ENCODE data around the gene MYO18B. TPM values are rescaled to one million over a fixed set of nuclear protein-coding genes. Genes with fewer than 3 reads are reported as not detected.

Gene MYO18B
- total RNA-seq, 2 experiments from 2014 or later, result 0.53 to 0.58 TPM

- DNase-seq (no peak), ATAC-seq (no peak)
- POLR2A ChIA-PET, result no interaction called here
- Mint-ChIP-seq H3K36me3 (ENCODE audit: low read depth) (no peaks in the 10 kb centered on the region), H3K9me3 (ENCODE audit: low read depth) (no peaks in the 10 kb centered on the region), H3K27me3 (peaks cover 16% of the 10 kb centered on the region), H3K4me1 (no peaks in the 10 kb centered on the region), H3K4me3 (no peak overlapping the region), H3K27ac (no peak overlapping the region)
- intact Hi-C loops (cut with DNase I, micrococcal nuclease), result no loop called here
- CTCF ChIA-PET, result no interaction called here
Measured at GRCh38 chr22:25939384-25939783, 197.4 kb downstream of the MYO18B start.

DNA sequence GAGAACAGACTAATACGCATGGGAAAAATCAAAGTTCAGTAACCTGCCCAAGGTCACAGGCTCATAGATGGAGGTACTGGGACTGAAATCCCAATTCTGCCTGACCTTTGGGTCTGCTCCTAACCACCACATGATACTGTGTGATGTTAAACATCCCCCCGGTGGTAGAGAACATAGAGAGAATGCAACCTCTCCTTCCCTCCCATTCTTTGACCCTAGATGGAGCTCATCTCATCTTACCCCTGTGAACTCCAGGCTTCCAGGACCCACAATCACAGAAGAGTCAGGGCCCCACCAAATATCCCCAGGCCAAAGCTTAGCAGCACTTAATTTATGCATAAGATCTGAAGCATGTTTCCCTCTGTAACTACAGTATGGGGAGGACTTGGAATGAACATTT lies 198.5 kb downstream of the MYO18B start:
- Mint-ChIP-seq H3K27me3 (peaks cover 13% of the 10 kb centered on the region), H3K36me3 (ENCODE audit: low read depth) (no peaks in the 10 kb centered on the region), H3K4me3 (no peak overlapping the region), H3K4me1 (no peaks in the 10 kb centered on the region), H3K27ac (no peak overlapping the region), H3K9me3 (ENCODE audit: low read depth) (no peaks in the 10 kb centered on the region)
- intact Hi-C loops (cut with DNase I, micrococcal nuclease), result no loop called here
- no peak for DNase-seq
- ATAC-seq, result no peak
- ChIA-PET POLR2A (no interaction called here), CTCF (no interaction called here)

DNA sequence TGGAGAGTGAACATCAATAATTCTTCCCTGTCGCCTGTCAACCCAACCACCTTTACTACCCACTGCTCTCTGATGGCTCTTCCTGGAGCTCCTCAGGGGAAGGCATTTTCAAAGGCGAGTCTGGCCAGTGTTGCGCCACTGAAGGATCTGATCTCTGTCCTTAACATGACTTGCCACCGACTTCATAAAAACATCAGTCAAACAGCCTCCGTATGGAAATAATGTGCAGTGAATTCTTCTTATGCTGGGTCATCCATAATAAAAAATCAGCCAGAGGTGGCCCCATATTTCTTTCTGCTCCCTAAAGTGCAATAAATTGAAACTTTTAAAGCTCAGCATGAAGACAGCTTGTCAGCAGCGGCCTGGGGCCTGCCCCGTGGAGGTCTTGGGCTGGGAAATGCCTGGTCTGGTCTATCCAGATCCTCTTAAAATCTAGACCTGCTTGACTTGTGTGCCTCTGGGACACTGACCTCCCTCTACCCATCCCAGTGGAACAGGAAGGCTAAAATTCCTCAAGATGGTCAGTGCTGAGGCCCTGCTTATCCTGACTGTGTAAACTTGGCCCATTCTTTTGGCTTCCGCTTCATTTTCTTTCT lies 199.5 kb downstream of the MYO18B start:
- H3K27ac Mint-ChIP-seq, result no peak overlapping the region
- ChIA-PET CTCF (interaction anchor here (0.7 kb wide), 1 partner anchor 264 kb away, joined by 3 read pairs; no protein-coding TSS in a partner anchor), POLR2A (no interaction called here)
- peaks cover 10% of the 10 kb centered on the region for H3K27me3 Mint-ChIP-seq
- no peaks in the 10 kb centered on the region for H3K9me3 Mint-ChIP-seq (ENCODE audit: low read depth)
- no peaks in the 10 kb centered on the region for H3K36me3 Mint-ChIP-seq (ENCODE audit: low read depth)
- DNase-seq (no peak), ATAC-seq (no peak)
- intact Hi-C loops (cut with DNase I, micrococcal nuclease), result no loop called here
- no peak overlapping the region for H3K4me3 Mint-ChIP-seq
- H3K4me1 Mint-ChIP-seq, result no peaks in the 10 kb centered on the region

GRCh38 chr22:25942115-25942855 lies 200.3 kb downstream of the MYO18B start:
- POLR2A ChIA-PET, result no interaction called here
- Mint-ChIP-seq H3K4me3 (no peak overlapping the region), H3K27me3 (peaks cover 10% of the 10 kb centered on the region), H3K4me1 (no peaks in the 10 kb centered on the region), H3K9me3 (ENCODE audit: low read depth) (no peaks in the 10 kb centered on the region), H3K27ac (no peak overlapping the region), H3K36me3 (ENCODE audit: low read depth) (no peaks in the 10 kb centered on the region)
- DNase-seq, result no peak
- no peak for ATAC-seq
- intact Hi-C loops (cut with DNase I, micrococcal nuclease), result no loop called here
- CTCF ChIA-PET, result no interaction called here

GRCh38 chr22:25942856-25943411 lies 200.9 kb downstream of the MYO18B start:
- peaks cover 10% of the 10 kb centered on the region for H3K27me3 Mint-ChIP-seq
- no peaks in the 10 kb centered on the region for H3K4me1 Mint-ChIP-seq
- ATAC-seq (no peak), DNase-seq (no peak)
- H3K9me3 Mint-ChIP-seq (ENCODE audit: low read depth), result no peaks in the 10 kb centered on the region
- H3K36me3 Mint-ChIP-seq (ENCODE audit: low read depth), result no peaks in the 10 kb centered on the region
- H3K27ac Mint-ChIP-seq, result no peak overlapping the region
- ChIA-PET CTCF (interaction anchor here (0.6 kb wide), 1 partner anchor 445 kb away, joined by 3 read pairs; no protein-coding TSS in a partner anchor), POLR2A (no interaction called here)
- H3K4me3 Mint-ChIP-seq, result no peak overlapping the region
- intact Hi-C loops (cut with DNase I, micrococcal nuclease), result no loop called here

- POLR2A ChIA-PET, result interaction anchor here (0.6 kb wide), 1 partner anchor 1821 kb away, joined by 3 read pairs; no protein-coding TSS in a partner anchor
- no peaks in the 10 kb centered on the region for H3K4me1 Mint-ChIP-seq
- ATAC-seq (no peak), DNase-seq (peak; percentile 7)
- H3K9me3 Mint-ChIP-seq (ENCODE audit: low read depth), result no peaks in the 10 kb centered on the region
- H3K36me3 Mint-ChIP-seq (ENCODE audit: low read depth), result no peaks in the 10 kb centered on the region
- intact Hi-C loops (cut with DNase I, micrococcal nuclease), result no loop called here
- CTCF ChIA-PET, result interaction anchor here (0.7 kb wide), 1 partner anchor 409 kb away, joined by 3 read pairs; no protein-coding TSS in a partner anchor
- no peak overlapping the region for H3K4me3 Mint-ChIP-seq
- H3K27me3 Mint-ChIP-seq, result peaks cover 2% of the 10 kb centered on the region
- no peak overlapping the region for H3K27ac Mint-ChIP-seq
Measured at GRCh38 chr22:25950111-25950510, 208.1 kb downstream of the MYO18B start.

GRCh38 chr22:25953276-25953675 lies 211.3 kb downstream of the MYO18B start:
- no peaks in the 10 kb centered on the region for H3K9me3 Mint-ChIP-seq (ENCODE audit: low read depth)
- H3K27me3 Mint-ChIP-seq, result no peaks in the 10 kb centered on the region
- no peak overlapping the region for H3K27ac Mint-ChIP-seq
- DNase-seq (no peak), ATAC-seq (no peak)
- CTCF ChIA-PET, result no interaction called here
- intact Hi-C loops (cut with DNase I, micrococcal nuclease), result no loop called here
- no peak overlapping the region for H3K4me3 Mint-ChIP-seq
- POLR2A ChIA-PET, result no interaction called here
- no peaks in the 10 kb centered on the region for H3K4me1 Mint-ChIP-seq
- H3K36me3 Mint-ChIP-seq (ENCODE audit: low read depth), result no peaks in the 10 kb centered on the region

- POLR2A ChIA-PET, result no interaction called here
- Mint-ChIP-seq H3K4me1 (no peaks in the 10 kb centered on the region), H3K4me3 (no peak overlapping the region), H3K27ac (no peak overlapping the region), H3K9me3 (ENCODE audit: low read depth) (no peaks in the 10 kb centered on the region), H3K27me3 (no peaks in the 10 kb centered on the region), H3K36me3 (ENCODE audit: low read depth) (no peaks in the 10 kb centered on the region)
- no peak for DNase-seq
- no peak for ATAC-seq
- intact Hi-C loops (cut with DNase I, micrococcal nuclease), result no loop called here
- CTCF ChIA-PET, result no interaction called here
Measured at GRCh38 chr22:25953919-25954318, 211.9 kb downstream of the MYO18B start.

DNA sequence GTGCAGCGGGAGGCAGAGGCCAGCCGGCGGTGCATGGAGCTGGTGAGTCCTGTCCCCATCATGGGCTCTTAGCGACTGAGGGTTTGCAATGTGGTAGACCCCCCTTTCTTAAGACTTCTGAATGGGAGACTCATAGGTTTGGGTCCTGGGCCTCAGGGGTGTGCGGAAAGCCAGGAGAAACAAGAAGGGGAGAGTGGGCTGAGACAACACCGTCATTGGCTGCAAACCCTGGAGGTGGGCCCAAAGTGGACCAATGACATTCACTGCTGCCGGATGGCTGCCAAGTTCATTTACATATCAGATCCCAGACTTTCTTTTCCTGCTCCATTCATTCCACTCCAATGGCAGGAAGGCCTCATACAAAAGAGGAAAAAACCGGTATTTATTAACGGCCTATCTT lies 213.3 kb downstream of the MYO18B start:
- H3K36me3 Mint-ChIP-seq (ENCODE audit: low read depth), result no peaks in the 10 kb centered on the region
- no peaks in the 10 kb centered on the region for H3K9me3 Mint-ChIP-seq (ENCODE audit: low read depth)
- no peak overlapping the region for H3K27ac Mint-ChIP-seq
- DNase-seq (no peak), ATAC-seq (no peak)
- POLR2A ChIA-PET, result no interaction called here
- intact Hi-C loops (cut with DNase I, micrococcal nuclease), result no loop called here
- no peaks in the 10 kb centered on the region for H3K4me1 Mint-ChIP-seq
- no peak overlapping the region for H3K4me3 Mint-ChIP-seq
- CTCF ChIA-PET, result no interaction called here
- H3K27me3 Mint-ChIP-seq, result no peaks in the 10 kb centered on the region

GRCh38 chr22:25956801-25957200 lies 214.8 kb downstream of the MYO18B start:
- ATAC-seq (no peak), DNase-seq (no peak)
- intact Hi-C loops (cut with DNase I, micrococcal nuclease), result no loop called here
- Mint-ChIP-seq H3K4me1 (no peaks in the 10 kb centered on the region), H3K27me3 (no peaks in the 10 kb centered on the region), H3K36me3 (ENCODE audit: low read depth) (no peaks in the 10 kb centered on the region), H3K27ac (no peak overlapping the region), H3K4me3 (no peak overlapping the region), H3K9me3 (ENCODE audit: low read depth) (no peaks in the 10 kb centered on the region)
- ChIA-PET POLR2A (no interaction called here), CTCF (interaction anchor here (1.0 kb wide), 1 partner anchor 39 kb away, joined by 3 read pairs; no protein-coding TSS in a partner anchor)

GRCh38 chr22:25959818-25960774 lies 218.1 kb downstream of the MYO18B start:
- Mint-ChIP-seq H3K36me3 (ENCODE audit: low read depth) (no peaks in the 10 kb centered on the region), H3K4me3 (no peak overlapping the region), H3K27me3 (no peaks in the 10 kb centered on the region), H3K27ac (no peak overlapping the region), H3K9me3 (ENCODE audit: low read depth) (peaks cover 6% of the 10 kb centered on the region), H3K4me1 (no peaks in the 10 kb centered on the region)
- ChIA-PET POLR2A (no interaction called here), CTCF (interaction anchor here (0.5 kb wide), 1 partner anchor 68 kb away, joined by 3 read pairs; no protein-coding TSS in a partner anchor)
- DNase-seq (no peak), ATAC-seq (no peak)
- intact Hi-C loops (cut with DNase I, micrococcal nuclease), result no loop called here
